ENCODE data around the gene MORN1. TPM values are rescaled to one million over a fixed set of nuclear protein-coding genes. Genes with fewer than 3 reads are reported as not detected.
A peak's percentile ranks its signal among the peaks of the same experiment; 100 is the strongest.

Gene MORN1
- total RNA-seq, 1 donor from 2014 or later, result 24.3 TPM

DNA sequence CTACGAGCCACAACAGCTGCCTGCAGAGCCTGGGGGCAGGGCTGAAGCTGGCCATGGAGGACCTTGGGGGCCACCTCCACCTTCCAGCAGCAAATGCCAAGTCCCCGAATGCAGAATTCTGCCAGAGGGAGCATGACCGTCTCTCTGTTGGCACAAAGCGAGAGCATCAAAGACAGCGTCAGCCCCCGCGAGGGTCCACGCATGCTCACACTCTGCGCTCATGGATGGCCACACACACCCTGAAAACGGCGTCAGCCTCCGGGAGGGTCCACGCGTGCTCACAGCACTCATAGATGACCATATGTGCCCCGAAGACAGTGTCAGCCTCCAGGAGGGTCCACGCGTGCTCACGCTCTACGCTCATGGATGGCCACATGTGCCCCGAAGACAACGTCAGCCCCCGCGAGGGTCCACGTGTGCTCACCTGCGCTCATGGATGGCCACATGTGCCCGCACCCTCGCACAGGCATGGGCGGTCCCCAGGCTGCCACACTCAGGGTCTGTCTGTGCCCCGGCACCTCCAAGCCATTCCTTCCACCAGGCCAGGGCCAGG, 46.5 kb downstream of the MORN1 start:
- no peak overlapping the region for H3K27ac Mint-ChIP-seq

DNA sequence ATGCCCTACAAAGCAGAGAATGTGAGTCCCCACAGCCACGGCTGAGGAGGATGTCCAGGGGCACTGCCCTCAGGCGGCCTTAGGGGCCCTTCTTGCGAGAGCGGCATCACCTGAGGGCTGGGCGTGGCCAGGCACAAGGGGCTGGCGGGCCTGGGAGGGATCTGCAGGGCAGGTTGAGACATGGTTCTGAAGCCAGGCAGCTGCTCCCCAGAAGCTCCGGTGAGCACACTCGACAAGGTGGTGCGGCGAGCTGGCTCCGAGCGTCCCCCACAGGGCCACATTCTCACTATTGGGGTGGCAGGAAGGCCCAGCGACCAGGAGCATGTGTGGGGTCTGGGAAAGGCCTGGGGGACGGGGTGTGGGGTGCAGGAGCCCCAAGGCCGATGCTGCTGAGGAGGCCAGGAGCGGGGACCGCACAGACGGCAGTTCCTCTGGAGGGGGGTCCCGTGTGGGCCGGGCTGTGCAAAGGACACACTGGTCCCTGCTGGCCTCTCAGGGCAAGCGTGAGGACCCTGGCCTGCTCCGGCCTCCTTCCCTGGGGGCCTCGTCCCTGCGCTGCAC, 47.2 kb downstream of the MORN1 start:
- Mint-ChIP-seq H3K27ac (no peak overlapping the region), H3K9me3 (no peaks in the 10 kb centered on the region), H3K4me3 (no peak overlapping the region), H3K36me3 (no peaks in the 10 kb centered on the region), H3K27me3 (ENCODE audit: low read depth) (no peaks in the 10 kb centered on the region), H3K4me1 (peaks cover 4% of the 10 kb centered on the region)
- DNase-seq (ENCODE audit: low spot score in 2 of 2, unreplicated experiment in 2 of 2), result peak in 1 of 2 experiments; percentile 18
- TF ChIP-seq, protein P1, sequence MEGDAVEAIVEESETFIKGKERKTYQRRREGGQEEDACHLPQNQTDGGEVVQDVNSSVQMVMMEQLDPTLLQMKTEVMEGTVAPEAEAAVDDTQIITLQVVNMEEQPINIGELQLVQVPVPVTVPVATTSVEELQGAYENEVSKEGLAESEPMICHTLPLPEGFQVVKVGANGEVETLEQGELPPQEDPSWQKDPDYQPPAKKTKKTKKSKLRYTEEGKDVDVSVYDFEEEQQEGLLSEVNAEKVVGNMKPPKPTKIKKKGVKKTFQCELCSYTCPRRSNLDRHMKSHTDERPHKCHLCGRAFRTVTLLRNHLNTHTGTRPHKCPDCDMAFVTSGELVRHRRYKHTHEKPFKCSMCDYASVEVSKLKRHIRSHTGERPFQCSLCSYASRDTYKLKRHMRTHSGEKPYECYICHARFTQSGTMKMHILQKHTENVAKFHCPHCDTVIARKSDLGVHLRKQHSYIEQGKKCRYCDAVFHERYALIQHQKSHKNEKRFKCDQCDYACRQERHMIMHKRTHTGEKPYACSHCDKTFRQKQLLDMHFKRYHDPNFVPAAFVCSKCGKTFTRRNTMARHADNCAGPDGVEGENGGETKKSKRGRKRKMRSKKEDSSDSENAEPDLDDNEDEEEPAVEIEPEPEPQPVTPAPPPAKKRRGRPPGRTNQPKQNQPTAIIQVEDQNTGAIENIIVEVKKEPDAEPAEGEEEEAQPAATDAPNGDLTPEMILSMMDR (IDR thresholded peaks at IDR 0.05; ENCODE audit: unreplicated experiment), result no peak

More for the DNA sequence above, 46.5 kb downstream of the MORN1 start:
- TF ChIP-seq, protein P1 (IDR thresholded peaks at IDR 0.05; ENCODE audit: unreplicated experiment), result no peak
- peak in 1 of 2 experiments; percentile 11 for DNase-seq (ENCODE audit: low spot score in 2 of 2, unreplicated experiment in 2 of 2)
- H3K4me3 Mint-ChIP-seq, result no peak overlapping the region
- H3K9me3 Mint-ChIP-seq, result no peaks in the 10 kb centered on the region
- H3K36me3 Mint-ChIP-seq, result no peaks in the 10 kb centered on the region
- H3K4me1 Mint-ChIP-seq, result peaks cover 9% of the 10 kb centered on the region
- no peaks in the 10 kb centered on the region for H3K27me3 Mint-ChIP-seq (ENCODE audit: low read depth)

DNA sequence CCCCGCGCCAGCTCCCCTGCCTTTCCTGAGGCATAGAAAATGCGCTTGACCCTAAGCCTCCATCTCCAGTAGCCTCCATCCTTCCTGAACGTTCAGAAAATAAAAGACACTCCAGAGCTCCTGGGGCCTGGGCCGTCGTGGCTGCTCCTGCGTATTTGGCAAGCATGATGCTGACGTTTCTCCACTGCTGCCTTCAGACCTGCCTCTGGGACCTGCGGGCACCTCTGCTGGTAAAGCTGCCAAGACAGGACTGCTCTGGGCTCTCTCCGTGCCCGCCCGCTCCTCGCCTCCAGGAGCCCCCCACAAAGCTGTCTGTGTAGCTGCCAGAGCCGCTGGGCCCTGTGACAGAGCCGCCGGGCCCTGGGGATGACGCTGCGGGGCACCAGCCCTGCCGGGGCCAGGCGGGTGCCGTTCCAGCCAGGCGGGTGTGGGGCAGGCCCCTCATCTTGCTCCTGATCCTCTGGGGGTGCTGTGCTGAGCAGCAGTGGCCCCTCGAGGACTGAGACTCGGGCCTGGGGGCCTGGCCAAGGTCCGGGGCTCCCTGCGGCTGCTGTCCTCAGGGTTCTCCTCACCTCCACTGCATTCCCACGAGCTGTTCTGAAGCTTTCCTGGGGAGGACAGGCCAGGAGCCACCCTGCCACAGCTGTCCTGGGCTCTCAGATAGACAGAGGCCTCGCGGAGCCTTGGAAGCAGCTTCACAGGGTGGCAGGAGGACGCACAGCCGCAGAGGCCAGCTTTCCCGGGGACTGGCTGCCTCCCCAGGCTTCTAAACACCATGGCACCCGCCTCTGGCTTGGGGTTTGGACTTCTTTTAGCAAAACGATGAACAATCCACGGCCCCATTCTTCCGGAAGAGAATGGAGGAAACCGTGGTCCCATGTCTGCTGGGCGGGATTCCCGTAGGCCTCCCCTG, 48.1 kb downstream of the MORN1 start:
- peaks cover 6% of the 10 kb centered on the region for H3K4me1 Mint-ChIP-seq
- H3K27ac Mint-ChIP-seq, result no peak overlapping the region

DNA sequence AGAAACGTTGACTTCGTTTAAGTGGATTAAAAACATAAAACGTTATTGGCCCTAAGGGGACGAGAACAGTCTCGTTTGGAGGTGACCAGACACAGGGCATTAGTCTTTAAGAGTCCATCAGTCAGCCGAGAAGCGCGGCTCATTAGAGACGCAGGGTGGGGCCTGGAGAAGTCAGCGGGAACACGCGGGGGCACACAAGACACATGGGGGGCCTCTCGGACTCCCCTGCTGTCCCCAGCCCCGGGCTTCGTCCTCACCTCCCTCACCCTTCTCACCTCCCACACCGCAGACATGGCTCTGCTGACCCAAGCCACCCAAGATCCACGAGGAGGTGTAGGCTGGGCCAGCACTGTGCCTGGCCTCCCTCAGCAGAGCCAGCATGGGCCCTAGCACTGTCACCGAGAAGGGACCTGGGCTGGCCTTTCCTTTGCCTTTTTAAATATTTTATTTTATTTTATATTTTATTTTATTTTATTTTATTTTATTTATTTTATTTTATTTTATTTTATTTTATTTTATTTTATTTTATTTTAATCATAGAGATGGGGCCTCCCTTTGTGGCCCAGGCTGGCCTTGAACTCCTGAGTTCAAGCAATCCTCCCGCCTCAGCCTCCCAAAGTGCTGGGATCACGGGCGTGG, 48.9 kb downstream of the MORN1 start:
- H3K9me3 Mint-ChIP-seq, result no peaks in the 10 kb centered on the region
- H3K27ac Mint-ChIP-seq, result no peak overlapping the region
- no peaks in the 10 kb centered on the region for H3K36me3 Mint-ChIP-seq
- H3K4me3 Mint-ChIP-seq, result no peak overlapping the region
- TF ChIP-seq, protein P1 (IDR thresholded peaks at IDR 0.05; ENCODE audit: unreplicated experiment), result no peak
- H3K4me1 Mint-ChIP-seq, result peaks cover 12% of the 10 kb centered on the region
- H3K27me3 Mint-ChIP-seq (ENCODE audit: low read depth), result no peaks in the 10 kb centered on the region
- no peak for DNase-seq (ENCODE audit: low spot score in 2 of 2, unreplicated experiment in 2 of 2)

More for the DNA sequence above, 48.1 kb downstream of the MORN1 start:
- Mint-ChIP-seq H3K9me3 (no peaks in the 10 kb centered on the region), H3K4me3 (no peak overlapping the region), H3K36me3 (no peaks in the 10 kb centered on the region), H3K27me3 (ENCODE audit: low read depth) (no peaks in the 10 kb centered on the region)
- TF ChIP-seq, protein P1 (IDR thresholded peaks at IDR 0.05; ENCODE audit: unreplicated experiment), result no peak
- peak in 1 of 2 experiments; percentile 11 for DNase-seq (ENCODE audit: low spot score in 2 of 2, unreplicated experiment in 2 of 2)

DNA sequence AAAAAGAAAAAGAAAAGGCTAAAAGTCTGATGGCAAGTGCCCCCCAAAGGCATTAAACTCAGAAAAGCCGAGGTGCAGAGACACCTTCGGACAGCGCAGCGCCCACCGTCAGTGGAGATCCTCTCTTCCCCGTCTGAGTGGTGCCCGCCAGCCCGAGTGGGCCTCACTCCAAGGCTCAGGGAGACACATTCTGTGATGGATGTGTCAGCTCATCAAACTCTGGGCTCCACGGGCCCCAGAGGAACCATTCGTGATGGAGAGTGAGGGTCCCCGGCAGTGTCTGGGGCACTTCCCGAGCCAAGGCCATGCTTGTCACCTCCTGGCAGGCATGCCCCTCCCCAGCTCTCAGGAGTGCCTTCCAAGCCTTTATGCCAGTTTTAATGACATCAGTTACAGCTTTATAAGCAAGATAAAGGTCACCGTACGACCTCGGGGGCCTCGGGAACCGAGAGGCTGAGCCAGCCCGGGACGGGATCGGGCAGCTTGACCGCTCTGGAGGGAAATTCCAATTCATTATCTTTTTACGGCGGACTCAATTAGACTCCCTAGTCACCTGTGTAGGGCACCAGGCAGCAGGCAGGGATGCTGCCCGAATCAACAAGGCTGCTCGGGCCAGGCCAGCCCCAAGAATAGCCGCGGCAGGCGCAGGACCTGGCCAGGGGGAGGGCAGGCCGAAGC, 49.5 kb downstream of the MORN1 start:
- H3K9me3 Mint-ChIP-seq, result no peaks in the 10 kb centered on the region
- H3K27me3 Mint-ChIP-seq (ENCODE audit: low read depth), result no peaks in the 10 kb centered on the region
- peaks cover 13% of the 10 kb centered on the region for H3K4me1 Mint-ChIP-seq
- no peaks in the 10 kb centered on the region for H3K36me3 Mint-ChIP-seq
- TF ChIP-seq, protein P1 (IDR thresholded peaks at IDR 0.05; ENCODE audit: unreplicated experiment), result no peak
- H3K27ac Mint-ChIP-seq, result no peak overlapping the region
- DNase-seq (ENCODE audit: low spot score in 2 of 2, unreplicated experiment in 2 of 2), result no peak
- H3K4me3 Mint-ChIP-seq, result no peak overlapping the region

Data from mesothelial cell of epicardium (in vitro differentiated cells).